T-helper 2 cell (primary cell): ENCODE results near the gene PGGHG.

ENCODE experiments used
- DNase-seq, 5 experiments: peaks; one replicate each; pipeline versions ENCODE4 v3.0.0 to v3.0.0-alpha.2; 2012 to 2022

Gene PGGHG

DNA sequence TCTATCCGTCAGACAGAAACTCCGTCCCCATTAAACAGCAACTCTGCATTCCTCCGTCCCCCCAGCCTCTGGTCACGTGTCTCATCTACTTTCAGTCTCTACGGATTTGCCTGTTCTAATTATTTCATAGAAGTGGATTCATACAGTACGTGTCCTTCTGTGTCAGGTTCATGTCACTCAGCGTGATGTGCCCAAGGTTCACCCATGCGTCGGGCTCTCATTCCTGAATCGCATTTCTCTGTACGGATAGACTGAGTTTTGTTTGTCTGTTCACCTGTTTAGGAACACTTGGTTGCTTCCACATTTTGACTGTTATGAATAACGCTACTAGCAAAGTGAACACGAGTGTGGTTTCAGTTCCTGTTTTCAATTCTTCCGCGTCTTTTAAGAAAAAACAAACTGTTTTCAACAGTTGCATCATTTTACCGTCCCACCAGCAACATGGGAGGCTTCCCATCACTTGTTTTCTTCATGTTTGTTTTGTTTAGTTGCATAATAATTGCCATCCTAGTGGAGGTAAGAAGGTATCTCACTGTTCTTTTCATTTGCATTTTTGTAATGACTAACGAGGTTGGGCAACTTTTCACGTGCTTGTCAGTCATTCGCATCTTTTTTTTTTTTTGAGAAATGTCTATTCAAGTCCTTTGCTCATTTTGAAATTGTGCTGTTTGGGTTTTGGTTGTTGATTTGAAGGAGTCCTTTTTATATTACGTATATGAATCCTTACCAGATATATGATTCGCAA is 19.6 kb upstream of the PGGHG start:
- peak in 4 of 5 experiments; percentile 31 to 92 (median 66) for DNase-seq

- no peak for DNase-seq
Observed at GRCh38 chr11:270451-271318, 18.2 kb upstream of the PGGHG start.

DNA sequence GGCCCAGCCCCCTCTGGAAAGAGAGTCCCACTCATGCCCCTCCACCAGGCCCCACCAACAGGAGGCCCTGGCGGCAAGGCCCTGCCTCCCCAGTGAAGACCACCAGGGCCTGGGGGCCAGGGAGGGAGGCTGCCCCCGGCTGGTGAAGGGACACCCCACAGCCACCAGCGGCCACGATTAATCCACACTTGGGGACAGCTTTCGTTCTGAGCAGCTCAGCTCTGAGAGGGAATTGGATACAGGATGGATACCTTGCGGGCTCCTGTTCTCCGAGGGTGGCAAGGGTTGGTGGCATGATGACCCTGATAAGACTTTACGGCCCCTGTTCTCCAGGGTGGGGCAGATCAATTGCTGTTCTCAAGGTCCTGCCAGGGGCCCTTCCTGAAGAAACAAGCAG is 17.6 kb upstream of the PGGHG start:
- no peak for DNase-seq

DNA sequence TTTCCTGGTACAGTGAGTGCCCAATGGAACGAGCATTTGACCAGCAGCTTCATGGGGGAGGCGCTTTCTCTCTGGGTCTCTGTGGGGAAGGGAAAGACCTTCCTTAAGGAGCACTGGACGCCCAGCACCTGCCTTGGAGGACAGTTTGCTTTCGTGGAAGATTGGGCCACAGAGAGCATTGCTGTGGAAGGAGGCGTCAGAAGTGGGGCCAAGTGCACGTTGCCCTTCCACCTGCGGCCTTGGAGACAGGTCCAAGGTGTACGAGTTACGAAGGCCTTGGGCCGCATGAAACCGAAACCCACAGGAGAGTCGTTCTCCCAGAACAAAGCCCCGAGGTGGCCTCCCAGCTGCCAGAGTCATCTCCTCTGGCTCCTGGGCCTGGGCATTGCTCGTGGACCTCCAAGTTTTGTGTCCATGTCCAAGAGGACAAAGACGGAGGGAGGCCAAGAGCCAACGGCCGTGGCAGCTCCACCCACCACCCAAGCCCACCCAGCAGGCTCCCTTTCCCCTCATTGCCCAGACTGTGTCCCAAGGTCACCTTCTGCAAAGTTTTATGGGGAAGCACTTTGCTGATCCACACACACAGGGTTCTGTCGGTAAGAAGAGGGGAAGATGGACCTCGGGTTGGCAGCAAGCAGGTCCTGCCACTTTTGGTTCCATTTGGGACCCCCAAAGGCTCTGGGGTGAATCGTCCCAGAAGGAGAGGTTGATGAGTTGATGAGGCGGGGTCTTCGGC is 16.6 kb upstream of the PGGHG start:
- DNase-seq: no peak

- DNase-seq: no peak
Observed at GRCh38 chr11:272931-273198, 16.1 kb upstream of the PGGHG start.

DNA sequence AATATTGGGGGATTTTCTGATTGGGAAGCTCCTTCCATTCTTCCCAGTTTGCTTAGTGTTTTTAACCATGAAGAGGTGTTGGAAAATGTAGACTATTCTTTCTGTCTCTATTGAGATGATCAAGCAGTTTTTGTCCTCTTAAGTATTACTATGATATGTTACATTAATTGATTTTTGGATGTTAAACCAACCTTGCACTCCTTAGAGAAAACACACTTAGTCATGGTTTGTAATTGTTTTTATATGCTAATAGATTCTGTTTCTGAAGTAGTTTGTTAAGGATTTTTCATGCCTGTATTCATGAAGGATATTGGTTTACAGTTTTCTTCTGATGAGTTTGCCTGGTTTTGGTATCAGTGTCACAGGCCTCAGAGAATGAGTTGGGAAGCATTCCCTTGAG is 12.7 kb upstream of the PGGHG start:
- no peak for DNase-seq

- no peak for DNase-seq
Observed at GRCh38 chr11:278001-278951, 10.7 kb upstream of the PGGHG start, which contains the start of gene NLRP6. Gene NLRP6 (plus strand): TSS chr11:278407. CDS start chr11:278570, 163 bp downstream.

- DNase-seq: no peak
Observed at GRCh38 chr11:279040-279965, 9.6 kb upstream of the PGGHG start.

- peak in 1 of 5 experiments; percentile 69 for DNase-seq
Observed at GRCh38 chr11:279966-280705, 8.8 kb upstream of the PGGHG start.

DNA sequence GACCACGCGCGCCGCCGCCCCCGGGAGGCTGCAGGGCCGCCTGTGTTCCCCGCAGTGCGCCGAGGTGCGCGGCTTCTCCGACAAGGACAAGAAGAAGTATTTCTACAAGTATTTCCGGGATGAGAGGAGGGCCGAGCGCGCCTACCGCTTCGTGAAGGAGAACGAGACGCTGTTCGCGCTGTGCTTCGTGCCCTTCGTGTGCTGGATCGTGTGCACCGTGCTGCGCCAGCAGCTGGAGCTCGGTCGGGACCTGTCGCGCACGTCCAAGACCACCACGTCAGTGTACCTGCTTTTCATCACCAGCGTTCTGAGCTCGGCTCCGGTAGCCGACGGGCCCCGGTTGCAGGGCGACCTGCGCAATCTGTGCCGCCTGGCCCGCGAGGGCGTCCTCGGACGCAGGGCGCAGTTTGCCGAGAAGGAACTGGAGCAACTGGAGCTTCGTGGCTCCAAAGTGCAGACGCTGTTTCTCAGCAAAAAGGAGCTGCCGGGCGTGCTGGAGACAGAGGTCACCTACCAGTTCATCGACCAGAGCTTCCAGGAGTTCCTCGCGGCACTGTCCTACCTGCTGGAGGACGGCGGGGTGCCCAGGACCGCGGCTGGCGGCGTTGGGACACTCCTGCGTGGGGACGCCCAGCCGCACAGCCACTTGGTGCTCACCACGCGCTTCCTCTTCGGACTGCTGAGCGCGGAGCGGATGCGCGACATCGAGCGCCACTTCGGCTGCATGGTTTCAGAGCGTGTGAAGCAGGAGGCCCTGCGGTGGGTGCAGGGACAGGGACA is 8.0 kb upstream of the PGGHG start:
- peak in 1 of 5 experiments; percentile 68 for DNase-seq

DNA sequence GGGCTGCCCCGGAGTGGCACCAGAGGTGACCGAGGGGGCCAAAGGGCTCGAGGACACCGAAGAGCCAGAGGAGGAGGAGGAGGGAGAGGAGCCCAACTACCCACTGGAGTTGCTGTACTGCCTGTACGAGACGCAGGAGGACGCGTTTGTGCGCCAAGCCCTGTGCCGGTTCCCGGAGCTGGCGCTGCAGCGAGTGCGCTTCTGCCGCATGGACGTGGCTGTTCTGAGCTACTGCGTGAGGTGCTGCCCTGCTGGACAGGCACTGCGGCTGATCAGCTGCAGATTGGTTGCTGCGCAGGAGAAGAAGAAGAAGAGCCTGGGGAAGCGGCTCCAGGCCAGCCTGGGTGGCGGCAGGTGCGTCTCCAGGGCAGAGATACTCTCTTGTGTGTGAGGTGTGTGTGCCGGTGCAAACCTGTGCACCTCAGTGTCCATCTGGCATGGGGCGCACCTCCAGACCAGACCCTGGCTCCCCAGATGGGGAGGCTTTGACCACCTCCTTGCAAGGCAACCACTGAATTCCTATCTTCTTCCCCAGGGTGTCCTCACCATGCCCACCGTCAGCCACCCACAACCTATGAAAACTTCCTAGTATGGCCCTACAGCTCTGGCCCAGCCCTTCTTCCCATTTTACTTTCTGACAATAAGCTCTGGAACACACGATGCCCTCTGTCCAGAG is 7.3 kb upstream of the PGGHG start:
- DNase-seq: no peak

DNA sequence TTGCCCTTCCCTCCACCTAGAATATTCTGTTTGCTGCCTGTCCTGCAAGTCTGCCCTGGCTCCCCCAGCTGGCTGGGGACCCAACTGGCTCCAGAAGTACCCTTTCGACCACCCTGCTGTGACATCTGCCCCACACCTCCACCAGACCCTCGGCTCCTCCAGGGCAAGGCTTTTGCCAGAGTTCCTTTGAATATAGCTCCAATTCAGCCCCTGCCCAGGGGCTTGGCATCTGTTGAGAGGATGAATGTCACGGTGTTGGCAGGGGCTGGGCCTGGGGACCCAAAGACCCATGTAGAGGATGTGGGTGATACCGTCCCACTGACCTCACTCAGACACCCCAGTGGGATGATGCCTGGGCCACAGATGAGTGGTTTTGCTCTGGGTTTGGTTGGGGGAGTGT is 6.8 kb upstream of the PGGHG start:
- no peak for DNase-seq

DNA sequence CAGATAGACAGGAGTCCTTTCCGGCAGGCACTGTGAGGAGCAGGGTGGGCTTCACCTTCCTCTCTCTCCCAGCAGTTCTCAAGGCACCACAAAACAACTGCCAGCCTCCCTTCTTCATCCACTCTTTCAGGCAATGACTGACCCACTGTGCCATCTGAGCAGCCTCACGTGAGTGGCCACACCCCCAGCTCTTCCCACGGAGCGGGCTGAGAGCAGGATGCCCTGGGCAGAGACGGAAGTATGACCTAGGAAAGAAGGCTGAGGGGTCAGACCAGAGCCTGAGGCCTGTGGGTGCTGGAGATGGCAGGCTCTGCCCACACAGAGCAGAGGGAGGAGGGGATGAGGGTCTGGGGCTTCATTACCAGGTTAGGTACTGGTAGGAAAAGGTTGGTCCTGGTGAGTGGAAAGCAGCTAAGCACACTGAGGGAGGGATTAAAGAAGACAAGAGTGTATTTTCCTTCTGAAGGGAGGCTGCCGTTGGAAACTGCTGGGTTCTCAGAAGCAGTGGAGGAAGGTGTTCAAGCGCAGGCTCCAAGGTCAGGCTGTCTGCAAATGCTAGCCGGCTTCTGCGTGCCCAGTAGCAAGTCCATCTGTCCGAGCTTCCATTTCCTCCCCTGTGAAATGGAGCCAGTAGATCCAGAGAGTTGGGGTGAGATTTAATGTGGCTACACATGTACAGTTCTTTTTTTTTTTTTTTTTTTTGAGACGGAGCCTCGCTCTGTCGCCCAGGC is 6.1 kb upstream of the PGGHG start:
- DNase-seq: no peak

DNA sequence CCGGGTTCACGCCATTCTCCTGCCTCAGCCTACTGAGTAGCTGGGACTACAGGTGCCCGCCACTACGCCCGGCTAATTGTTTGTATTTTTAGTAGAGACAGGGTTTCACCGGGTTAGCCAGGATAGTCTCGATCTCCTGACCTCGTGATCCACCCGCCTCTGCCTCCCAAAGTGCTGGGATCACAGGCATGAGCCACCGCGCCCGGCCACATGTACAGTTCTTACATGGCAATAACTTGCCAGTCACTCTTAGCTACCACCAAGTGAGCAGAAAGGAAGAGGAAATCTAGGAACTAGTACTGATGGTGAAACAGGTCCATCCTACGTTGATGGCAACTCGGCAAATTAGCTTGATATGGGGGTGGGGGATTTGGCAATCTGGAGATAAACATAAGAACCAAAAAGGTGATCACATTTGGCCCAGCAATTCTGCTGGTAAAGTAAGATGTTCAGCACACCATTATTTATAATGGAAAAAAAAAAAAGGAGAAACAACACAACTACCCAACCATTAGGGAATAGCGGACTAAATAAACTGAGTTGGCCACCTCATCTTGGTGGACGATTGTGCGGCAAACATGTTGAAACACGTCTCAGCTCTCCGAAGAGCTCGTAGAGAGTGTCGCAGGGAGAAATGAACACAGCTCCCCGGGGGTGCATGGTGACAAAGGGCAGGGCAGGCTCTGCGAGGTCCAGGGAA is 5.4 kb upstream of the PGGHG start:
- no peak for DNase-seq

DNA sequence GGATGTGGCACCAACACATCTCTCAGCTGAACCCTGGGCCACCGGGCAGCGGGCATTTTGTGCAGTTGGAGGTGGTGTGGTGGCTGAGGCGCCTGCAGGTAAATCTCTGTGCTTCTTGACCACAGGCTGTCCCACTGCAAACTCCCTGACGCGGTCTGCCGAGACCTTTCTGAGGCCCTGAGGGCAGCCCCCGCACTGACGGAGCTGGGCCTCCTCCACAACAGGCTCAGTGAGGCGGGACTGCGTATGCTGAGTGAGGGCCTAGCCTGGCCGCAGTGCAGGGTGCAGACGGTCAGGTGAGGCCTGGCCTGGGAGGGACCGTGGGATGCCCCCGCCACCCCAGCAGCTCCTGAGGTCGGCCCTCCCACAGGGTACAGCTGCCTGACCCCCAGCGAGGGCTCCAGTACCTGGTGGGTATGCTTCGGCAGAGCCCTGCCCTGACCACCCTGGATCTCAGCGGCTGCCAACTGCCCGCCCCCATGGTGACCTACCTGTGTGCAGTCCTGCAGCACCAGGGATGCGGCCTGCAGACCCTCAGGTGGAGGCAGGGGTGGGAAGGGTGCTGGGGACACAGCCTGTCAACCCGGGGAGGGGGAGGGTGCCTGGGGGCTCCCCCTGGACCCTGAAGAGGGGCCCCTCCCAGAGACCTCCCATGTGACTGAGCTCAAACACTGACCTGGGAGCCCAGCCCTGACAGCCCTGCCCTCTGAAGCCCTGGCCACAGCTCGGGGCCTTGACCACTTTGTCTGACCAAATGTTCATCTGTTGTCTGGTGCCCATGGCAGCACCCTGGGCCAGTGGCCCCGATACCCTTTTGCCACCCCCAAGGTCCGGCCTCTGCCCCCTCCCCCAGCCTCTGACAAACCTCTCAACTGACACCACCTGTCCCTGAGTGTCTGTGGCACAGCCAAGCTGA is 4.6 kb upstream of the PGGHG start:
- no peak for DNase-seq
